Measurements from ENCODE around the gene ZNF185.
"Not testable (repeated sequence)": the region's sequence is repeated elsewhere in the genome, so short reads cannot be mapped to it uniquely, and the experiment has no call there.

ZNF185 gene

GRCh38 chrX:152905081-152905420, 7.2 kb downstream of the ZNF185 start:
- H3K36me3 ChIP-seq (replicated peaks; ENCODE audit: insufficient read depth, low read length) = no peaks in the 10 kb centered on the region
- H3K4me3 ChIP-seq (ENCODE audit: low read length) = no peak overlapping the region
- H3K27ac ChIP-seq (ENCODE audit: low read length) = no peak overlapping the region
- no peaks in the 10 kb centered on the region for H3K9me2 ChIP-seq (replicated peaks; ENCODE audit: insufficient read depth, low read length)
- no peak overlapping the region for H2AFZ ChIP-seq (ENCODE audit: low read length)
- H3K9me3 ChIP-seq (replicated peaks; ENCODE audit: insufficient read depth, low read length) = no peaks in the 10 kb centered on the region
- TF ChIP-seq, protein P1, sequence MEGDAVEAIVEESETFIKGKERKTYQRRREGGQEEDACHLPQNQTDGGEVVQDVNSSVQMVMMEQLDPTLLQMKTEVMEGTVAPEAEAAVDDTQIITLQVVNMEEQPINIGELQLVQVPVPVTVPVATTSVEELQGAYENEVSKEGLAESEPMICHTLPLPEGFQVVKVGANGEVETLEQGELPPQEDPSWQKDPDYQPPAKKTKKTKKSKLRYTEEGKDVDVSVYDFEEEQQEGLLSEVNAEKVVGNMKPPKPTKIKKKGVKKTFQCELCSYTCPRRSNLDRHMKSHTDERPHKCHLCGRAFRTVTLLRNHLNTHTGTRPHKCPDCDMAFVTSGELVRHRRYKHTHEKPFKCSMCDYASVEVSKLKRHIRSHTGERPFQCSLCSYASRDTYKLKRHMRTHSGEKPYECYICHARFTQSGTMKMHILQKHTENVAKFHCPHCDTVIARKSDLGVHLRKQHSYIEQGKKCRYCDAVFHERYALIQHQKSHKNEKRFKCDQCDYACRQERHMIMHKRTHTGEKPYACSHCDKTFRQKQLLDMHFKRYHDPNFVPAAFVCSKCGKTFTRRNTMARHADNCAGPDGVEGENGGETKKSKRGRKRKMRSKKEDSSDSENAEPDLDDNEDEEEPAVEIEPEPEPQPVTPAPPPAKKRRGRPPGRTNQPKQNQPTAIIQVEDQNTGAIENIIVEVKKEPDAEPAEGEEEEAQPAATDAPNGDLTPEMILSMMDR (IDR thresholded peaks at IDR 0.05; ENCODE audit: low read length) = no peak
- TF ChIP-seq EZH2phosphoT487 (IDR thresholded peaks at IDR 0.05; ENCODE audit: low read length) (no peak), EZH2 (optimal IDR thresholded peaks at IDR 0.05; ENCODE audit: low read depth, low read length) (no peak)
- DNase-seq = no peak
- H4K20me1 ChIP-seq (ENCODE audit: insufficient read depth, low read length) = no peaks in the 10 kb centered on the region
- no peaks in the 10 kb centered on the region for H3K27me3 ChIP-seq (replicated peaks; ENCODE audit: insufficient read depth, low read length)
- no peaks in the 10 kb centered on the region for H3K4me1 ChIP-seq (ENCODE audit: low read length)
- H3K79me2 ChIP-seq (ENCODE audit: low read length) = no peaks in the 10 kb centered on the region
- no peak overlapping the region for H3K9ac ChIP-seq (ENCODE audit: low read length)
- H3K4me2 ChIP-seq (ENCODE audit: low read depth, low read length) = no peak overlapping the region
- no peaks in the 10 kb centered on the region for H3F3A ChIP-seq (ENCODE audit: insufficient read depth, low read length)

- Histone ChIP-seq H2AFZ (ENCODE audit: low read length) (no peak overlapping the region), H4K20me1 (ENCODE audit: insufficient read depth, low read length) (no peaks in the 10 kb centered on the region), H3K4me1 (ENCODE audit: low read length) (no peaks in the 10 kb centered on the region), H3K79me2 (ENCODE audit: low read length) (no peaks in the 10 kb centered on the region), H3F3A (ENCODE audit: insufficient read depth, low read length) (no peaks in the 10 kb centered on the region), H3K4me3 (ENCODE audit: low read length) (no peak overlapping the region), H3K4me2 (ENCODE audit: low read depth, low read length) (no peak overlapping the region), H3K36me3 (replicated peaks; ENCODE audit: insufficient read depth, low read length) (no peaks in the 10 kb centered on the region), H3K9ac (ENCODE audit: low read length) (no peak overlapping the region), H3K9me2 (replicated peaks; ENCODE audit: insufficient read depth, low read length) (no peaks in the 10 kb centered on the region), H3K27me3 (replicated peaks; ENCODE audit: insufficient read depth, low read length) (no peaks in the 10 kb centered on the region), H3K27ac (ENCODE audit: low read length) (no peak overlapping the region), H3K9me3 (replicated peaks; ENCODE audit: insufficient read depth, low read length) (no peaks in the 10 kb centered on the region)
- no peak for DNase-seq
- no peak for TF ChIP-seq EZH2 (optimal IDR thresholded peaks at IDR 0.05; ENCODE audit: low read depth, low read length)
- TF ChIP-seq EZH2phosphoT487 (IDR thresholded peaks at IDR 0.05; ENCODE audit: low read length) = no peak
- TF ChIP-seq, protein P1 (IDR thresholded peaks at IDR 0.05; ENCODE audit: low read length) = no peak
Measured at GRCh38 chrX:152907084-152907651, 9.3 kb downstream of the ZNF185 start.

GRCh38 chrX:152908486-152908885, 10.6 kb downstream of the ZNF185 start:
- H3F3A ChIP-seq (ENCODE audit: insufficient read depth, low read length) = no peaks in the 10 kb centered on the region
- H4K20me1 ChIP-seq (ENCODE audit: insufficient read depth, low read length) = no peaks in the 10 kb centered on the region

GRCh38 chrX:152910018-152910417, 12.2 kb downstream of the ZNF185 start:
- DNase-seq; H2AFZ ChIP-seq (ENCODE audit: low read length); H3K4me2 ChIP-seq (ENCODE audit: low read depth, low read length); H3K27me3 ChIP-seq (replicated peaks; ENCODE audit: insufficient read depth, low read length); H3K79me2 ChIP-seq (ENCODE audit: low read length); H3K36me3 ChIP-seq (replicated peaks; ENCODE audit: insufficient read depth, low read length); H4K20me1 ChIP-seq (ENCODE audit: insufficient read depth, low read length); H3K27ac ChIP-seq (ENCODE audit: low read length); H3K9me2 ChIP-seq (replicated peaks; ENCODE audit: insufficient read depth, low read length); H3K9ac ChIP-seq (ENCODE audit: low read length); H3K9me3 ChIP-seq (replicated peaks; ENCODE audit: insufficient read depth, low read length); H3K4me1 ChIP-seq (ENCODE audit: low read length); H3F3A ChIP-seq (ENCODE audit: insufficient read depth, low read length); H3K4me3 ChIP-seq (ENCODE audit: low read length): not testable (repeated sequence)

More at GRCh38 chrX:152908486-152908885, 10.6 kb downstream of the ZNF185 start:
- Histone ChIP-seq H2AFZ (ENCODE audit: low read length) (no peak overlapping the region), H3K27me3 (replicated peaks; ENCODE audit: insufficient read depth, low read length) (no peaks in the 10 kb centered on the region), H3K27ac (ENCODE audit: low read length) (no peak overlapping the region), H3K4me1 (ENCODE audit: low read length) (no peaks in the 10 kb centered on the region), H3K9me2 (replicated peaks; ENCODE audit: insufficient read depth, low read length) (no peaks in the 10 kb centered on the region), H3K9ac (ENCODE audit: low read length) (no peak overlapping the region), H3K4me3 (ENCODE audit: low read length) (no peak overlapping the region), H3K79me2 (ENCODE audit: low read length) (no peaks in the 10 kb centered on the region), H3K4me2 (ENCODE audit: low read depth, low read length) (no peak overlapping the region), H3K9me3 (replicated peaks; ENCODE audit: insufficient read depth, low read length) (no peaks in the 10 kb centered on the region), H3K36me3 (replicated peaks; ENCODE audit: insufficient read depth, low read length) (no peaks in the 10 kb centered on the region)
- TF ChIP-seq, protein P1 (IDR thresholded peaks at IDR 0.05; ENCODE audit: low read length) = no peak
- TF ChIP-seq EZH2phosphoT487 (IDR thresholded peaks at IDR 0.05; ENCODE audit: low read length) = no peak
- TF ChIP-seq EZH2 (optimal IDR thresholded peaks at IDR 0.05; ENCODE audit: low read depth, low read length) = no peak
- DNase-seq = no peak

All from MM.1S (cell line).